ENCODE results near the gene HOXA9.

HOXA9 gene

DNA sequence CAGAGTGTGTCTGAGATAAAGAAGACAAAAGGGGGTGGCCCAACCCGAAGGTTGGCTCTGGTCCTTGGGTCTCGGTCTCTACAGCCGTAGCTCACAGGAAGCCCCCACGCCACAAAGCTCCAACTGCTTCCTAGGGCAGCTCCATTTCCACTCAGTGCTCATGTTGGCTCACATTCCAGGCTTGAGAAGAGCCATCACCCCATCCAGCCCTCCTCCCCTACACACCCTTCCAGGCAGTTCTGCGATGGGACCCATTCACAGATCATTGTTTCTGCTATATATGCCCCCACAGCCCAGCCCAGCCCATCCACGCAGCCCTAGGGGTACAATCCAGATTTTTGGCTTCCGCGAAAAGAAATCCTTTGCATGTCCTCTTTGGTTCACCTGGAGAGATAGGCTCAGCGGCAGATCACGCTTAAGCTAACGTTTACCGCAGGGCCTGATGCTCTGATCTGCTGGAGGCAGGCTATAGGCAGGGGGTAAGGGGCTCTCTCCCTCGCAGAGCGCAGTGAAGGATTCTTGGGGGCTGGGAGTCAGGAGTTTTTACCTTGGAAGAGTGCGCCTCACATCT is 25.9 kb upstream of the HOXA9 start:
- POLR2A ChIA-PET = interaction anchor here (1.1 to 2.3 kb wide), 4 partner anchors 8 to 730 kb away, joined by 3 to 8 read pairs (median 6); partner anchors contain the start of gene HOXA13

More for the DNA sequence above, 25.9 kb upstream of the HOXA9 start:
- no peak overlapping the region for H3K27ac ChIP-seq (ENCODE audit: extremely low read depth, low read depth, low read length)
- CTCF ChIA-PET = interaction anchor here (0.7 to 1.1 kb wide), 3 partner anchors 9 to 1298 kb away, joined by 3 to 4 read pairs (median 3); no protein-coding TSS in a partner anchor
- H3K4me3 ChIP-seq (ENCODE audit: low read depth, low read length) = no peak overlapping the region
- H3K36me3 ChIP-seq (ENCODE audit: control insufficient read depth in 2 of 2, insufficient read depth in 1 of 2, low read length in 2 of 2) = peaks cover 11 to 23% of the 10 kb centered on the region in 2 experiments; a peak in 2 of 3 replicates
- peaks cover 33% of the 10 kb centered on the region for H3K4me1 ChIP-seq (ENCODE audit: control insufficient read depth, insufficient read depth, low read length)
- no peaks in the 10 kb centered on the region for H3K9me3 ChIP-seq (ENCODE audit: control insufficient read depth, insufficient read depth, low read depth, low read length)
- no peak for TF ChIP-seq ZNF585B (tag by site-specific recombination; IDR thresholded peaks at IDR 0.05)
- TF ChIP-seq ZBTB8A (tag by site-specific recombination; IDR thresholded peaks at IDR 0.05) = 0 out of 2 replicates have a peak, but pooled peaks have one; percentile 5
- peak; percentile 49 for TF ChIP-seq GLIS1 (tag by site-specific recombination; IDR thresholded peaks at IDR 0.05)
- TF ChIP-seq ZNF510 (tag by site-specific recombination; IDR thresholded peaks at IDR 0.05; ENCODE audit: insufficient replicate concordance) = no peak
- no peak for TF ChIP-seq ZNF121 (tag by site-specific recombination; IDR thresholded peaks at IDR 0.05)
- no peak for TF ChIP-seq PBX3 (CRISPR knock-in tag; IDR thresholded peaks at IDR 0.05)
- TF ChIP-seq ZNF341 (tag by site-specific recombination; IDR thresholded peaks at IDR 0.05; ENCODE audit: low read depth) = peak; percentile 48
- no peak for TF ChIP-seq ZNF10 (tag by site-specific recombination; IDR thresholded peaks at IDR 0.05)
- no peak for TF ChIP-seq GFI1B (tag by site-specific recombination; IDR thresholded peaks at IDR 0.05)
- no peak for TF ChIP-seq ZNF221 (tag by site-specific recombination; IDR thresholded peaks at IDR 0.05; ENCODE audit: borderline replicate concordance)
- TF ChIP-seq ZBTB1 (tag by site-specific recombination; IDR thresholded peaks at IDR 0.05) = no peak
- TF ChIP-seq, protein P1, sequence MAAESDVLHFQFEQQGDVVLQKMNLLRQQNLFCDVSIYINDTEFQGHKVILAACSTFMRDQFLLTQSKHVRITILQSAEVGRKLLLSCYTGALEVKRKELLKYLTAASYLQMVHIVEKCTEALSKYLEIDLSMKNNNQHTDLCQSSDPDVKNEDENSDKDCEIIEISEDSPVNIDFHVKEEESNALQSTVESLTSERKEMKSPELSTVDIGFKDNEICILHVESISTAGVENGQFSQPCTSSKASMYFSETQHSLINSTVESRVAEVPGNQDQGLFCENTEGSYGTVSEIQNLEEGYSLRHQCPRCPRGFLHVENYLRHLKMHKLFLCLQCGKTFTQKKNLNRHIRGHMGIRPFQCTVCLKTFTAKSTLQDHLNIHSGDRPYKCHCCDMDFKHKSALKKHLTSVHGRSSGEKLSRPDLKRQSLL (tag by site-specific recombination; IDR thresholded peaks at IDR 0.05) = peak; percentile 84
- no peak for TF ChIP-seq ZNF768 (tag by site-specific recombination; IDR thresholded peaks at IDR 0.05)
- TF ChIP-seq OSR2 (tag by site-specific recombination; IDR thresholded peaks at IDR 0.05) = no peak
- TF ChIP-seq ZEB2 (tag by site-specific recombination; IDR thresholded peaks at IDR 0.05) = no peak
- TF ChIP-seq, protein P2, sequence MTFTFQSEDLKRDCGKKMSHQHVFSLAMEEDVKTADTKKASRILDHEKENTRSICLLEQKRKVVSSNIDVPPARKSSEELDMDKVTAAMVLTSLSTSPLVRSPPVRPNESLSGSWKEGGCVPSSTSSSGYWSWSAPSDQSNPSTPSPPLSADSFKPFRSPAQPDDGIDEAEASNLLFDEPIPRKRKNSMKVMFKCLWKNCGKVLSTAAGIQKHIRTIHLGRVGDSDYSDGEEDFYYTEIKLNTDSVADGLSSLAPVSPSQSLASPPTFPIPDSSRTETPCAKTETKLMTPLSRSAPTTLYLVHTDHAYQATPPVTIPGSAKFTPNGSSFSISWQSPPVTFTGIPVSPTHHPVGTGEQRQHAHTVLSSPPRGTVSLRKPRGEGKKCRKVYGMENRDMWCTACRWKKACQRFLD (tag by site-specific recombination; IDR thresholded peaks at IDR 0.05) = no peak
- TF ChIP-seq ZNF449 (tag by site-specific recombination; IDR thresholded peaks at IDR 0.05) = no peak
- TF ChIP-seq, protein P3, sequence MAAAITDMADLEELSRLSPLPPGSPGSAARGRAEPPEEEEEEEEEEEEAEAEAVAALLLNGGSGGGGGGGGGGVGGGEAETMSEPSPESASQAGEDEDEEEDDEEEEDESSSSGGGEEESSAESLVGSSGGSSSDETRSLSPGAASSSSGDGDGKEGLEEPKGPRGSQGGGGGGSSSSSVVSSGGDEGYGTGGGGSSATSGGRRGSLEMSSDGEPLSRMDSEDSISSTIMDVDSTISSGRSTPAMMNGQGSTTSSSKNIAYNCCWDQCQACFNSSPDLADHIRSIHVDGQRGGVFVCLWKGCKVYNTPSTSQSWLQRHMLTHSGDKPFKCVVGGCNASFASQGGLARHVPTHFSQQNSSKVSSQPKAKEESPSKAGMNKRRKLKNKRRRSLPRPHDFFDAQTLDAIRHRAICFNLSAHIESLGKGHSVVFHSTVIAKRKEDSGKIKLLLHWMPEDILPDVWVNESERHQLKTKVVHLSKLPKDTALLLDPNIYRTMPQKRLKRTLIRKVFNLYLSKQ (tag by site-specific recombination; IDR thresholded peaks at IDR 0.05; ENCODE audit: borderline replicate concordance) = no peak
- TF ChIP-seq, protein P4, sequence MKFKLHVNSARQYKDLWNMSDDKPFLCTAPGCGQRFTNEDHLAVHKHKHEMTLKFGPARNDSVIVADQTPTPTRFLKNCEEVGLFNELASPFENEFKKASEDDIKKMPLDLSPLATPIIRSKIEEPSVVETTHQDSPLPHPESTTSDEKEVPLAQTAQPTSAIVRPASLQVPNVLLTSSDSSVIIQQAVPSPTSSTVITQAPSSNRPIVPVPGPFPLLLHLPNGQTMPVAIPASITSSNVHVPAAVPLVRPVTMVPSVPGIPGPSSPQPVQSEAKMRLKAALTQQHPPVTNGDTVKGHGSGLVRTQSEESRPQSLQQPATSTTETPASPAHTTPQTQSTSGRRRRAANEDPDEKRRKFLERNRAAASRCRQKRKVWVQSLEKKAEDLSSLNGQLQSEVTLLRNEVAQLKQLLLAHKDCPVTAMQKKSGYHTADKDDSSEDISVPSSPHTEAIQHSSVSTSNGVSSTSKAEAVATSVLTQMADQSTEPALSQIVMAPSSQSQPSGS (tag by site-specific recombination; IDR thresholded peaks at IDR 0.05; ENCODE audit: low read depth) = no peak
- TF ChIP-seq GLIS2 (tag by site-specific recombination; IDR thresholded peaks at IDR 0.05) = peak; percentile 68; the same call in 1 of the 2 replicates
- TF ChIP-seq ZNF837 (tag by site-specific recombination; IDR thresholded peaks at IDR 0.05) = no peak
